RKO (cell line): ENCODE measurements around the gene PES1.
"Not testable (repeated sequence)": the region's sequence is repeated elsewhere in the genome, so short reads cannot be mapped to it uniquely, and the experiment has no call there.

Experiments used
- DNase-seq: peaks from one replicate; pipeline ENCODE4 v3.0.0-alpha.2; 2016; ENCODE audit warnings: low spot score

Gene PES1

DNA sequence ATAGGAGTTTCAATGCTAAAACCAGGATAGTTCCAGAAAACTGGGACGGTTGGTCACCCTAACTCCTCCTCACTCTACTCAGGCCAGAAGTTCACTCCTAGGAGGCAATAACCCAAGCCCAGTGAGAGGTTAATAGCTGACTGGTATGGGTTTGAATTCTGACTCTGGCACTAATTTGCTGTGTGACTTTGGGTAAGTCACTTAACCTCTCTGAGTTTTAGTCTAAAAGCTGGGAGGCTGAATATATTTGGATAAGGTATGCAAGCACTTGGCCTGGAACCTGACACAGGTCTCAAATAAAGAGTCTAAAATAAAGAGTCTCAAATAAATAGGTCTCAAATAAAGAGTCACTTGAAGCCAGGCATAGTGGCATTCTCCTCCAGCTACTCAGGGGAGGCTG is 39.0 kb downstream of the PES1 start:
- DNase-seq, result no peak

DNA sequence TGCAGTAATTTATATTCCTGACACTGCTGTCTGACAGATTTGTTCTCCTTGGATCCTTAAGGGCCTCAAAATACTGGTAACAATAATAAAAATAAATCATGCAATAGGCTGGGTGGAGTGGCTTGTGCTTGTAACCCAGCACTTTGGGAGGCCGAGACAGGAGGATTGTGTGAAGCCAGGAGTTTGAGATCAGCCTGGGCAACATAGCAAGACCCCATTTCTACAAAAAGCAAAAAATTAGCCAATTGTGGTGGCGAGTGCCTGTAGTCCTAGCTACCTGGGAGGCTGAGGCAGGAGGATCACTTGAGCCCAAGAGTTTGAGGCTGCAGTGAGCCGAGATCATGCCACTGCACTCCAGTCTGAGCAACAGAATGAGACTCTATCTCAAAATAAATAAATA is 39.9 kb downstream of the PES1 start:
- DNase-seq, result not testable (repeated sequence)

DNA sequence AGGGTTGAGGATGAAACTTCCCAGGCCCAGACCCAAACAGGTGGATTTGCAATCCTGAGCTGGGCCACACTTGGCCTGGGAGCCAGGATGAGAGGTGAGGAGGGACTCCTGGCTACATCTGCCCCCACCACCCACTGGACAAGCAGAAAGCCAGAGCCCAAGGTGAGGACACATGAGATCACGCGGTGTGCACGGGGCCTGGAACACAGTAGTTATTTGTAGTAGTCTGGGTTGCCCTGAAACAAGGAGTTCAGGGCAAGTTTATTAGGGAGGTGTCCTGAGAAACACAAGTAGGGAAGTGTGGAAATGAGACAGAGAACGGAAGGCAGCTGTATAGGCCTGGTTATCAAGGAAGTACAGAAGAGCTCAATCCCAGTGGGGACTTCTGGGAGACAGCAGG is 44.5 kb downstream of the PES1 start:
- DNase-seq, result no peak

DNA sequence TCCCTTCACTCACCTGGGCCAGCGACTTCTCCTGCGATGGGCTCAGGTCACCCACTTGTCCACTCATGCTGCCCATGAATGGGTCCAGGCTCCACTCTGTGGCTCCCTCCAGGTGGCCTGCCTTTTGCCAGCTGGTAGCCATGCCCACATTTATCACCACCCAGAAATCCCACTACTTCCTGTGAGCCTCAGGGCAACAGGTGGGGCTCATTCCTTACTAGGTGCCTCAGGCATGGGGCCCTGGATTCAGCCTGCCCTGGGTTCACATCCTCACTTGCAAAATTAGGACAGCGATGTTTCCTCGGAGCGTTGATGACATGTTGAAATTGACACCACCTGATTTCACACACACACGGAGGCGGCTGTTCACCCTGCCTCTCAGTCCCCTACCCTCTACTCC is 45.1 kb downstream of the PES1 start, which contains the start of gene SEC14L6:
TSS of gene SEC14L6 (minus strand) at position 126 of the 400 bp plus-strand sequence. CDS start at position 67, 59 bp downstream.
- DNase-seq, result no peak

DNA sequence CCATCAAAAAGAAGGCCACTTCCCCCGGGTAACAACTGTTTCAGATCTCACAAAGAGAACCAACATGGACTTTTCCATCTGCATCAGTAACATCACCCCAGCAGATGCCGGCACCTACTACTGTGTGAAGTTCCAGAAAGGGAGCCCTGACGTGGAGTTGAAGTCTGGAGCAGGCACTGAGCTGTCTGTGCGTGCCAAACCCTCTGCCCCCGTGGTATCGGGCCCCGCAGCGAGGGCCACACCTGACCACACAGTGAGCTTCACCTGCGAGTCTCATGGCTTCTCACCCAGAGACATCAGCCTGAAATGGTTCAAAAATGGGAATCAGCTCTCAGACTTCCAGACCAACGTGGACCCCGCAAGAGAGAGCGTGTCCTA is 48.9 kb downstream of the PES1 start:
- no peak for DNase-seq

DNA sequence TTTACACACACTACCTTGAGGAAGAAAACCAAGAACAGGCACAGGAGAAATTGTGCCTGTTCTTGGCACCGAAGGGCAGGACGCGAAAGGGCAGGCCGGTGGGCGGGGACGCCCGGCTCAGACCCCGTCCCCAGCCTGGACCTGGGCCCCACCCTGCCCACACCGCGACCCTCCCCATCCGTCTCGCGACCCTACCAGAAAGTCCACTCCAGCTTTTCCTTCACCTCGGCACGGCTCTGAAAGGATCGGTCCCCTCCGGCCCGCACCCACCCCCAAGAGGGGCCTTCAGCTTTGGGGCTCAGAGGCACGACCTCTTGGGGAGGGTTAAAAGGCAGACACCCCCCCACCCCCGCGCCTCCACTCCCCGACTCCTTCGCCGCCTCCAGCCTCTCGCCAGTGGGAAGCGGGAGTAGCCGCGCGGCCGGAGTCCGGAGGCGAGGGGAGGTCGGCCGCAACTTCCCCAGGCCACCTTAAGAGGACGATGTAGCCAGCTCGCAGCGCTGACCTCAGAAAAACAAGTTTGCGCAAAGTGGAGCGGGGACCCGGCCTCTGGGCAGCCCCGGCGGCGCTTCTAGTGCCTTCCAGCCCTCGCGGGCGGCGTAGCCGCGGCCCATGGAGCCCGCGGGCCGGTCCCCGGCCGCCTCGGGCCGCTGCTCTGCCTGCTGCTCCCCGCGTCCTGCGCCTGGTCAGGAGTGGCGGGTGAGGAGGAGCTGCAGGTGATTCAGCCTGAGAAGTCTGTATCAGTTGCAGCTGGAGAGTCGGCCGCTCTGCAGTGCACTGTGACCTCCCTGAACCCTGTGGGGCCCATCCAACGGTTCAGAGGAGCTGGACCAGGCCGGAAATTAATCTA is 49.5 kb downstream of the PES1 start:
- DNase-seq, result no peak

DNA sequence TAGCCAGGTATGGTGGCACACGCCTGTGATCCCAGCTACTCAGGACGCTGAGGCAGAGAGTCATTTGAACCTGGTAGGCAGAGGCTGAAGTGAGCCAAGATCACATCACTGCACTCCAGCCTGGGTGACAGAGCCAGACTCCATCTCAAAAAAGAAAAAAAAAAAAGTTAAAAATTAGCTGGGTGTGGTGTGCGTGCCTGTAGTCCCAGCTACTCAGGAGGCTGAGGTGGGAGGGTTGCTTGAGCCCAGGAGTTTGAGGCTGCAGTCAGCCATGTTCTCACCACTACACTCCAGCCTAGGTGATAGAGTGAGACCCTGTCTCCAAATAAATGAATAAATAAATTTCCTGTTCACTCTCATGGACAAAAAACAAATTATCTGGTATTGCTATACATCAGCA is 50.2 kb downstream of the PES1 start:
- not testable (repeated sequence) for DNase-seq

DNA sequence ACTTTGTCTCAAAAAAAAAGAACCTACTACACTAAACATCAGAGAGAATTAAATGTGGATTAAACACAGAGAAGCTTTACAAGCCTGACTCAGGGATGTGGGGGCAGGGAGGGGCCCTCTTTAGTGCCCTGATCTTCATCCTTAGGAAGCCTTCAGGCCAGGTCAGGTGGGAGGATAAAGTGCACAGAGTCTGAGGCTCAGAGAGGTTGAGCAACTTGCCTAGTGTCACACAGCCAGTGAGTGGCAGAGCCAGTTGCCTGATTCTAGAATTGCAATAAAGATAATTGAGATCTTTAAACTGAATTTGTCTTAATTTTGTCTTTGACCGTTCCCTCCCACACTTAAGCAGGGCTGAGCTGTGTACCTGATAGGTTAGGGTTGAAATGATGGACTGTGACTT is 52.3 kb downstream of the PES1 start:
- no peak for DNase-seq

DNA sequence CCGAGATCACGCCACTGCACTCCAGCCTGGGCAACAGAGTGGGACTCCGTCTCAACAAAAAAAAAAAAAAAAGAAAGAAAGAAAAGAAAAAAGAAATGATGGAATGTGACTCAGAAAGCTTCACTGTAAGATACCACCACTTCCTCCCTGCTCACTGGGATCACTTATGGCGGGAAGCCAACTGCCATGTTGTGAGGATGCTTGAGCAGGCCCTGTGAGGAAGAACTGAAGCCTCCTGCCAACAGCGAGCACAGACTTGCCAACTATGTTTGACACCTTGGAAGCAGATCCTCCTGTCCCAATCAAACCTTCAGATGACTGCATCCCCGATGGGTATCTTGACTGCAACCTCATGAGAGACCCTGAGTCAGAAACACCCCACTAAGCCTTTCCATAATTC is 53.4 kb downstream of the PES1 start:
- no peak for DNase-seq

DNA sequence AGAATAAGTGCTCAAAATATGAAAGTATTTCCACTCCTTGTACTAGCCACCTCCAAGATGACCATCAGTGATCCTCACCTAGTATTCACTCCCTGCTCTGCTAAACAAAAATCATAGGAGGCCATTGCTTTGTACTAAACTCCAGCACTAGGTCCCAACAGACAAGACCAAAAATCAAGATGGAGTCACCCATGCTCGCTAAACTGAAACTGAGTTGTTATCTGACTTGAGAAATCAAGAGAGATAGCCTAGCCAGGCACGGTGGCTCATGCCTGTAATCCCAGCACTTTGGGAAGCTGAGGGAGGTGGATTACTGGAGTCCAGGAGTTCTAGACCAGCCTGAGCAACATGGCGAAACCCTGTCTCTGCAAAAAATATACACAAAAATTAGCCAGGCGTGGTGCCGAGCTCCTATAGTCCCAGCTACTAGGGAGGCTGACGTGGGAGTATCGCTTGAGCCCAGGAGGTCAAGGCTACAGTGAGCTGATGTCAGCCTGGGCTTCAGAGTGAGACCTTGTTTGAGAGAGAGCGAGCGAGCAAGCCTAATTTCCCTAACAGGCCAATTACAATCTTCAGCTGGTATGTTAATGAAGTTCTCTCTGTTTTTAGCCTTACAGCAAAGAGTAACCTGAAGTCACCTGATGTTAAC is 54.5 kb downstream of the PES1 start:
- DNase-seq, result no peak

DNA sequence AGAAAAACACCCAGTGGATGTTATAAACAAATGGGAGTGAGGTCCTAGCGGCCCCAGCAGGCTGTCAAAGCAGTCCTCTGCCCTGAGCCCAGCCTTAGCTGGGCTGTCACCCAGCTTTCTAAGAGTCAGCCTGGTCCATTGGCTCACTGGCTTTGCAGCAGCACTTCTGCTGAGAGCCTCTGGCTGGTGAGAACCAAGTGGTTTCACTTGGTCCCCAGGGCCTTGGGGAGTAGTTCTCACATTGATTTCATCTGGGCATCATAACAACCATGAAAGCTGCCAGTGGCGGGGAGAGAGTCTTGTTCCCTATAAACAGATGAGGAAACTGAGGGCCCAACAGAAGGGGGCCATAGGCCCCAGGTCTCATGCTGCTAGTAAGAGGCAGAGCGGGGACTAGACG is 56.5 kb downstream of the PES1 start:
- no peak for DNase-seq

DNA sequence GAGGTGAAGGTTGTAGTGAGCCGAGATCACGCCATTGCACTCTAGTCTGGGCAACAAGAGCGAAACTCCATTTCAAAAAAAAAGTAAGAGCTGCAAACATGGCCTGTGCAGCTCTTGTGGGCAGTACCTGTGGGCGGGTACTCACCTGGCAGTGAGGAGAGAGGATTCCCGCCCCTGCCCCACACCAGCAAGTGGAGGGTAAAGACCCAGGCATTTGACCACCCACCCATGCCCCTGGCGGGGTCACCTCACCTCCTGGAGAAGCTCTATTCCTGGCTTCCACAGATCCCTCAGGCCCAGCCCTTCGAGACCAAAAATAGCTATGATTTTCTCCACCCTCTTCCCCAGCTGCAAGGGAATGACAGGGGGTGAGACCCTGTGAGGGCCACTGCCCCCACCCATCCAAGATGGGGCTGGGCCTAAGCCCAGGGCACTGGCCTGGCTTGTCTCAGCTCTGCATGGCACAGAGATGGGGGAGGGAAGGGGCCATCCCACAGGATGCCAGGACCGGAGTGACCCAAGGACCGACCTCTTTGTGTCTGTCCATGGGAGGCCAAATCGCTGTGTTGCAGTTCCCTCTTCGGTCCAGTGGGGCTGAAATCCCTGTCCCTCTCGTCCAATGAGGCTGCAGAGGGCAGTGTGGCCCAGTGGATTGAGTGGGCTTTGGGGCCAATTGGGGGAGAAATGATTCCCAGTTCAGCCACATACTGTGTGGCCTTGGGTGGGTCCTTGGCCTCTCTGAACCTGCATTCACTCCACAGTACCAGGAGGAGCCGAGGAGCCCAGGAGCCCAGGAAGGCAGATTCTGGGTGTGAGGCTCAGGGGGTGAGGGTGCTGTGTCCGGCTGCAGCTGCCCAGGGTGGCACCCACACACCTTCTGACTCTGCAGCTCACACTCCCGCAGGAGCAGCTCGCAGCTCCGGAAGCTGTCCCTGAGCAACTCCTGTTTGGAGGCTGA is 59.8 kb downstream of the PES1 start:
- no peak for DNase-seq

DNA sequence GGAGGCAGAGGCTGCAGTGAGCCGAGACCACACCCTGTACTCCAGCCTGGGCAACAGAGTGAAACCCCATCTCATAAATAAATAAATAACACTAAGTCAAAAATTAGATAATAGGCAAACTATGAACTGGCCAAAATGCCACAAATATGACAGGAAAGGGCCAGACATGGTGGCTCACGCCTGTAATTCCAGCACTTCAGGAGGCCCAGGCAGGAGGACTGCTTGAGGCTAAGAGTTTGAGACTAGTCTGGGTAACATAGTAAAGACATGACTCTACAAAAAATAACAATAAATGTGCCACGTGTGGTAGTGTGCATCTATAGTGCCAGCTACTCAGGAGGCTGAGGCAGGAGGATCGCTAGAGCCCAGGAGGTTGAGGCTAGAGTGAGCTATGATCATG is 65.1 kb downstream of the PES1 start:
- DNase-seq, result no peak
